ENCODE measurements around the gene PRKCE. TPM values are rescaled to one million over a fixed set of nuclear protein-coding genes. Genes with fewer than 3 reads are reported as not detected.

Gene PRKCE
- total RNA-seq, 2 experiments from 2014 or later = 12.5 to 13.6 TPM

- no peak for DNase-seq
- POLR2A ChIA-PET = no interaction called here
- intact Hi-C loops (cut with micrococcal nuclease) = no loop called here
- H3K27me3 Mint-ChIP-seq = peaks cover 8% of the 10 kb centered on the region
- H3K36me3 Mint-ChIP-seq = no peaks in the 10 kb centered on the region
- H3K4me3 Mint-ChIP-seq = no peak overlapping the region
- H3K27ac Mint-ChIP-seq = no peak overlapping the region
- CTCF ChIA-PET = no interaction called here
- H3K9me3 Mint-ChIP-seq = no peaks in the 10 kb centered on the region
- peaks cover 8% of the 10 kb centered on the region for H3K4me1 Mint-ChIP-seq (ENCODE audit: low read depth)
Measured at GRCh38 chr2:45616658-45617411, 34.6 kb upstream of the PRKCE start.

GRCh38 chr2:45617496-45617895 is 34.0 kb upstream of the PRKCE start:
- H3K36me3 Mint-ChIP-seq = no peaks in the 10 kb centered on the region
- CTCF ChIA-PET = no interaction called here
- POLR2A ChIA-PET = no interaction called here
- peaks cover 8% of the 10 kb centered on the region for H3K27me3 Mint-ChIP-seq
- peaks cover 6% of the 10 kb centered on the region for H3K4me1 Mint-ChIP-seq (ENCODE audit: low read depth)
- no peak overlapping the region for H3K4me3 Mint-ChIP-seq
- intact Hi-C loops (cut with micrococcal nuclease) = no loop called here
- DNase-seq = no peak
- H3K27ac Mint-ChIP-seq = no peak overlapping the region
- H3K9me3 Mint-ChIP-seq = no peaks in the 10 kb centered on the region

GRCh38 chr2:45622336-45623075 is 29.0 kb upstream of the PRKCE start:
- Mint-ChIP-seq H3K27me3 (peaks cover 15% of the 10 kb centered on the region), H3K27ac (no peak overlapping the region), H3K36me3 (no peaks in the 10 kb centered on the region), H3K4me1 (ENCODE audit: low read depth) (peaks cover 8% of the 10 kb centered on the region), H3K9me3 (no peaks in the 10 kb centered on the region), H3K4me3 (no peak overlapping the region)
- CTCF ChIA-PET = no interaction called here
- no peak for DNase-seq
- intact Hi-C loops (cut with micrococcal nuclease) = no loop called here
- POLR2A ChIA-PET = no interaction called here

GRCh38 chr2:45623098-45623497 is 28.4 kb upstream of the PRKCE start:
- ChIA-PET CTCF (no interaction called here), POLR2A (interaction anchor here (0.7 kb wide), 1 partner anchor 34 kb away, joined by 3 read pairs; no protein-coding TSS in a partner anchor)
- Mint-ChIP-seq H3K36me3 (no peaks in the 10 kb centered on the region), H3K4me3 (no peak overlapping the region), H3K27me3 (peaks cover 15% of the 10 kb centered on the region), H3K4me1 (ENCODE audit: low read depth) (peaks cover 8% of the 10 kb centered on the region), H3K9me3 (no peaks in the 10 kb centered on the region), H3K27ac (no peak overlapping the region)
- intact Hi-C loops (cut with micrococcal nuclease) = no loop called here
- DNase-seq = no peak

- ChIA-PET CTCF (interaction anchor here (0.9 to 1.3 kb wide), 2 partner anchors 153 to 310 kb away, joined by 3 read pairs; no protein-coding TSS in a partner anchor), POLR2A (no interaction called here)
- peaks cover 3% of the 10 kb centered on the region for H3K4me1 Mint-ChIP-seq (ENCODE audit: low read depth)
- H3K27ac Mint-ChIP-seq = no peak overlapping the region
- H3K36me3 Mint-ChIP-seq = no peaks in the 10 kb centered on the region
- H3K27me3 Mint-ChIP-seq = peaks cover 14% of the 10 kb centered on the region
- intact Hi-C loops (cut with micrococcal nuclease) = no loop called here
- DNase-seq = no peak
- H3K4me3 Mint-ChIP-seq = no peak overlapping the region
- no peaks in the 10 kb centered on the region for H3K9me3 Mint-ChIP-seq
Measured at GRCh38 chr2:45625824-45626223, 25.7 kb upstream of the PRKCE start.

GRCh38 chr2:45626387-45627221 is 24.9 kb upstream of the PRKCE start:
- peaks cover 3% of the 10 kb centered on the region for H3K4me1 Mint-ChIP-seq (ENCODE audit: low read depth)
- H3K4me3 Mint-ChIP-seq = no peak overlapping the region
- ChIA-PET CTCF (interaction anchor here (0.9 to 1.1 kb wide), 2 partner anchors 153 to 310 kb away, joined by 3 read pairs; no protein-coding TSS in a partner anchor), POLR2A (no interaction called here)
- intact Hi-C loops (cut with micrococcal nuclease) = no loop called here
- H3K27me3 Mint-ChIP-seq = peaks cover 13% of the 10 kb centered on the region
- no peaks in the 10 kb centered on the region for H3K9me3 Mint-ChIP-seq
- H3K36me3 Mint-ChIP-seq = no peaks in the 10 kb centered on the region
- no peak for DNase-seq
- H3K27ac Mint-ChIP-seq = no peak overlapping the region

- H3K27ac Mint-ChIP-seq = no peak overlapping the region
- ChIA-PET CTCF (interaction anchor here (1.1 kb wide), 1 partner anchor 151 kb away, joined by 3 read pairs; no protein-coding TSS in a partner anchor), POLR2A (no interaction called here)
- DNase-seq = no peak
- H3K27me3 Mint-ChIP-seq = peaks cover 21% of the 10 kb centered on the region
- intact Hi-C loops (cut with micrococcal nuclease) = no loop called here
- H3K9me3 Mint-ChIP-seq = no peaks in the 10 kb centered on the region
- no peaks in the 10 kb centered on the region for H3K36me3 Mint-ChIP-seq
- no peak overlapping the region for H3K4me3 Mint-ChIP-seq
- H3K4me1 Mint-ChIP-seq (ENCODE audit: low read depth) = peaks cover under 1% of the 10 kb centered on the region
Measured at GRCh38 chr2:45627911-45628310, 23.6 kb upstream of the PRKCE start.

- H3K27me3 Mint-ChIP-seq = peaks cover 20% of the 10 kb centered on the region
- CTCF ChIA-PET = no interaction called here
Measured at GRCh38 chr2:45629971-45630370, 21.5 kb upstream of the PRKCE start.

GRCh38 chr2:45631319-45631718 is 20.2 kb upstream of the PRKCE start:
- DNase-seq = no peak
- intact Hi-C loops (cut with micrococcal nuclease) = no loop called here
- Mint-ChIP-seq H3K36me3 (no peaks in the 10 kb centered on the region), H3K27me3 (peaks cover 18% of the 10 kb centered on the region), H3K27ac (no peak overlapping the region), H3K4me1 (ENCODE audit: low read depth) (no peaks in the 10 kb centered on the region), H3K9me3 (no peaks in the 10 kb centered on the region), H3K4me3 (no peak overlapping the region)
- ChIA-PET POLR2A (no interaction called here), CTCF (no interaction called here)

More at GRCh38 chr2:45629971-45630370, 21.5 kb upstream of the PRKCE start:
- DNase-seq = no peak
- no peaks in the 10 kb centered on the region for H3K36me3 Mint-ChIP-seq
- no peaks in the 10 kb centered on the region for H3K4me1 Mint-ChIP-seq (ENCODE audit: low read depth)
- H3K4me3 Mint-ChIP-seq = no peak overlapping the region
- no peak overlapping the region for H3K27ac Mint-ChIP-seq
- H3K9me3 Mint-ChIP-seq = no peaks in the 10 kb centered on the region
- intact Hi-C loops (cut with micrococcal nuclease) = no loop called here
- POLR2A ChIA-PET = no interaction called here

- DNase-seq = no peak
- no peaks in the 10 kb centered on the region for H3K4me1 Mint-ChIP-seq (ENCODE audit: low read depth)
- no peaks in the 10 kb centered on the region for H3K36me3 Mint-ChIP-seq
- intact Hi-C loops (cut with micrococcal nuclease) = no loop called here
- ChIA-PET CTCF (no interaction called here), POLR2A (no interaction called here)
- H3K27ac Mint-ChIP-seq = no peak overlapping the region
- H3K9me3 Mint-ChIP-seq = no peaks in the 10 kb centered on the region
- peaks cover 18% of the 10 kb centered on the region for H3K27me3 Mint-ChIP-seq
- H3K4me3 Mint-ChIP-seq = no peak overlapping the region
Measured at GRCh38 chr2:45631955-45632354, 19.5 kb upstream of the PRKCE start.

- no peaks in the 10 kb centered on the region for H3K36me3 Mint-ChIP-seq
- CTCF ChIA-PET = interaction anchor here (1.2 kb wide), 2 partner anchors 8 to 12 kb away, joined by 3 to 5 read pairs; no protein-coding TSS in a partner anchor
- H3K9me3 Mint-ChIP-seq = no peaks in the 10 kb centered on the region
- no peak overlapping the region for H3K27ac Mint-ChIP-seq
- peaks cover 27% of the 10 kb centered on the region for H3K27me3 Mint-ChIP-seq
- intact Hi-C loops (cut with micrococcal nuclease) = no loop called here
- no peak overlapping the region for H3K4me3 Mint-ChIP-seq
- no peak for DNase-seq
- POLR2A ChIA-PET = no interaction called here
- H3K4me1 Mint-ChIP-seq (ENCODE audit: low read depth) = peaks cover 4% of the 10 kb centered on the region
Measured at GRCh38 chr2:45634223-45634622, 17.3 kb upstream of the PRKCE start.

GRCh38 chr2:45636008-45636407 is 15.5 kb upstream of the PRKCE start:
- CTCF ChIA-PET = interaction anchor here (0.6 kb wide), 1 partner anchor 19 kb away, joined by 3 read pairs; no protein-coding TSS in a partner anchor
- Mint-ChIP-seq H3K36me3 (no peaks in the 10 kb centered on the region), H3K4me3 (no peak overlapping the region), H3K4me1 (ENCODE audit: low read depth) (peaks cover 4% of the 10 kb centered on the region), H3K27ac (no peak overlapping the region), H3K9me3 (no peaks in the 10 kb centered on the region), H3K27me3 (peaks cover 25% of the 10 kb centered on the region)
- intact Hi-C loops (cut with micrococcal nuclease) = no loop called here
- no peak for DNase-seq
- POLR2A ChIA-PET = interaction anchor here (0.6 kb wide), 1 partner anchor 31 kb away, joined by 3 read pairs; no protein-coding TSS in a partner anchor

Measured in activated CD4-positive, alpha-beta memory T cell treated with anti-CD3 and anti-CD28 coated beads for 36 hours (primary cell).